Cerebellar nuclear complex (tissue), 1 donor: ENCODE results near the gene EEF1AKMT4.

Experiments
- DNase-seq, 2 experiments: peaks; one replicate each; lab custom pipeline; 2025; lab: John Stamatoyannopoulos, UW

Gene EEF1AKMT4

DNA sequence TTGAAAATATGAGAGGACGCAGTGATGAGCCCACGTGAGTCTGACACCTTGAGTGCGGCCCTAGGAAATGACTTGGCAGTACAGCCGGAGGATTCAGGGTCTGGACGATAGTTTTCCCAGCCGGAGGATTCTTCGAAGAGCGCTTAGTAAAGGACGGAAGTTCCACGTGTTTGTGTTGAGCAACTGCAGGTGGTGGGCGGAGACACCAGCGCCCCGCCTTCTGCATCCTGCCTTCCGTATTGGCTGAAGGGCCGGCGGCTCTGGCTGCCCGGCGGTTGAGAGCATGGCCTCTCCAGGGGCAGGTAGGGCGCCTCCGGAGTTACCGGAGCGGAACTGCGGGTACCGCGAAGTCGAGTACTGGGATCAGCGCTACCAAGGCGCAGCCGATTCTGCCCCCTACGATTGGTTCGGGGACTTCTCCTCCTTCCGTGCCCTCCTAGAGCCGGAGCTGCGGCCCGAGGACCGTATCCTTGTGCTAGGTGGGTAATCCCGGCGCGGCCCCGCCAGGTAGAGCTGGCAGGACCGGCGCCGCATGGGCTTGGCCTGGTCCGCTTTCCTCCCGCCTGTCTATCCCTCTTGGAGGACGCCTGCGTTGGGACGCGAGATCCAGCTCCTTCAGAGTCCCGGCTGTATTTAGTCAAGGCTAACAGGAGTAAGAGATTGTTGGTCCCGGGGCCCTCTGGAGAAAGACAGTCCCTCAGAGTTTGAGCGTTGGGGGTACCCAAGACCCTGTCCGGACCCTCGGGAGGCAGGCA, at the start of gene EEF1AKMT4:
TSS of gene EEF1AKMT4 (plus strand) at position 261 of the 755 bp plus-strand sequence. CDS start at position 284, 23 bp downstream.
- peak; percentile 70 to 84 for DNase-seq

DNA sequence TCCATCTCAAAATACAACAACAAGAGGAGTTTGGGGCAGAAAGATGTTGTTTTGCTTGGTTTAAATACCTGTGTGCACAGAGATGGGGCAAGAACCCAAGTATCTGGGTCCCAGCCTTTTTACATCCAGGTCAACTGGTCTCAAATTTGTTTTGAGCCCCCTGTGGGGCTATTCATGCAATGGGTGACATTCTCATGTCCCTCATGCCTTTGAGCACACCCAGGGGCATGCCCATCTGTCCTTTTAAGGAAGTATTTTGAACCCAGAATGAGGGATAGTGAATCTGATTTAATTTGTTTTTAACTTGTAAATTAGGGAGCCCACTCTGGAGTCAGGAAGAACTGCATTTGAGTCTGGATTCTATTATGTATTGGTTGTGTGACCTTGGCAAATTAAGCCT, 48.6 kb upstream of the EEF1AKMT4 start:
- no peak for DNase-seq

DNA sequence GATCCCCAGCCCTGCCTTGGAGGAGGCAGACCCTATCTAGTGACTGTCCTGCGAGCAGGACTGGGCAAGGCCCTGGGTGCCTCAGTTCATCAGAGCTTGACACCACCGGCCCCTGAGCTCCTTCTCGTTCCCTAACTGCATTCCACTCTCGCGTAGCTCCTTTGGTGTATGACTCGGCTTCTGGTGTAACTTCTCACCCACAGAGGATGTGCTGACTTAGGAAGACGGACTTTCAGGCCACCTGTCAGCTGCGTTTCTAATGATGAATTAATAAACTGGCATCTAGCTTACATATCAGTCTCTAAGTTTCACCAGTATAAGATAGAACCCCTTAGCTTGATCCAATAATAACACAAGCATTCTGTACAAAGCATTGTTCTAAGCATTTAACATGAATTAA, 45.9 kb upstream of the EEF1AKMT4 start:
- no peak for DNase-seq

DNA sequence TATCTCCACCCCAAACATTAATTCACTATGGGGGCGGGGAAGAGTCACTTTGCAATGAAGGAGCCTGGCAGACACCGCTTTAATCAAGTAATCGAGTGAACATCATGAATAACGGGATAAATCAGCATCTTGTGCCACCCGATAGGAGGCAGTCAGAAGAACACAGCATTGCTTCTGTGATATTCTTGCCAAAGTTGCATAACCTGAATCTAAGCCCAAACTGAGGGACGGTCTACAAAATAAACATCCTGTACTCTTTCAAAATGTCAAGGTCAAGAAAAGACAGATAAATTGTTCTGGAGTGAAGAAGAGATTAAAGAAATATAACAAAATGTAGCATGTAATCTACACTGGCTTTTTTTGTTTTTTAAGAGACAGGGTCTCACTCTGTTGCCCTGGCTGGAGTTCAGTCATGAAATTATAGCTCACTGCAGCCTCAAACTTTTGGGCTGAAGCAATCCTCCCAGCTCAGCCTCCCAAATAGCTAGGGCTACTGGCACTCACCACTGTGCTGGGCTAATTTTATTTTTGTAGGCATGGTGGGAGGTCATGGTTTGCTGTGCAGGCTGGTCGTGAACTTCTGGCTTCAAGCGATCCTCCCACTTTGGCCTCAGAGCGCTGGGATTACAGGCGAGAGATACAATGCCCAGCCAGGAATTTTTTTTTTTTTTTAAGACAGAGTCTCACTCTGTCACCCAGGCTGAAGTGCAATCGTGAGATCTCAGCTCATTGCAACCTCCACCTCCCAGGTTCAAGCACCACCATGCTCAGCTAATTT, 40.1 kb upstream of the EEF1AKMT4 start:
- no peak for DNase-seq

DNA sequence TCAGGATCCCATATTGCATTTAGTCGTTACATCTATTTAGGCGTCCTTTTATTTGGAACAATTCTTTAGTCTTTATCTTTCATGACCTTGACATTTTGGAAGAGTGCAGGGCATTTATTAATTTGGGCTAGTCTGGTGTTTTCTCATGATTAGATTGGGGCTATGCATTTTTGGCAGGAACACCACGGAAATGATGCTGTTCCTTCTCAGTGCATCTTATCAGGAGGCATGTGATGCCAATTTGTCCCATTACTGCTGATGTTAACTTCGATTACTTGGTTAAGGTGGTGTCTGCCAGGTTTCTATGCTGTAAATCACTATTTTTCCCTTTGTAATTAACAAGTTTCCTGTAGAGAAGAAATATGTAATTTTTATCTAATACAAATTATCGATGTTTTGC, 38.2 kb upstream of the EEF1AKMT4 start:
- DNase-seq = no peak

DNA sequence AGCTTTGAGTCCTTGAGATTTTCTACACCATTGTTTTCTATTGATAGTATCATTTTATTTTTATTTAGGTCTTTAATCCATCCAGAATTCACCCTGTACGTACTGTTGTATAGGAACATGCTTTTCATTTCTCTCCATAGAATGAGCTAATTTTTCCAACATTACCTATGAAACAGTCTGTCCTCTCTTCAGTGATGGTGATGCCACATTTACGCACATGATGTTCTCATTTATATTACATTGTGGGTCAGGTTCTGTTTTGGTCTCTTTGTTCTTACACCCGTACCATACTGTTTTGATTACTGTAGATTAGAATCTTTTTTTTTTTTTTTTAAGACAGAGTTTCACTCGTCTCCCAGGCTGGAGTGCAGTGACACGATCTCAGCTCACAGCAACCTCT, 37.8 kb upstream of the EEF1AKMT4 start:
- DNase-seq = no peak

DNA sequence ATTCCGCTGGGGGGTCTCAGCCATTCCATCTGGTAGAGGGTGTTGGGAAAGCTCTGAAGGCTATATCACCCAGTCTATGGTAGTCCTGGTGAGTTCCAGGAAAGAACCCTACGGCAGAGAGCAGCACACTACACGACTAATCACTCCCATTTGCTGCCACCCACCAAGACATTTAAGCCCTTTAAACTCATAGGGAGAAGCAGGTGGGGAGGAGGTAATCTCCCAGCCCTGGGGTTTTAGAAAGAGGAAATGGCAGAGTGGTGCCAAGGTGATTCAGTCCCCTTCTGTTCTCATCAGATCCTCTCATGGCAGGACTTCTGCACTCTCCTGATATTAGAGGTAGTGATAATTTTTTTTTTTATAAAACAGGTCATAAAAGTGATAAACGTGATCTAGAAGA, 30.7 kb upstream of the EEF1AKMT4 start:
- DNase-seq = no peak

DNA sequence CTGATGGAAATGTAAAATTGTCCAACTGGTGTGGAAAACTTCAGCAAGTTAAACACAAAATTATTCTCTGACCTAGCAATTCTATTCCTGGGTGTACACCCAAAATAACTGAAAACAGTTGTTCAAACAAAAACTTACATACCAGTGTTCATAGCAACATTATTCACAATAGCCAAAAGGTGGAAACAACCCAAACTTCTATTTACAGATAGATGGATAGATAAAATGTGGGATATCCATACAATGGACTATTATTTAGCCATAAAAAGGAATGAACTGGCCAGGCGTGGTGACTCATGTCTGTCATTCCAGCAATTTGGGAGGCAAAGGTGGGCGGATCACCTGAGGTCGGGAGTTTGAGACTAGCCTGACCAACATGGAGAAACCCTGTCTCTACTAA, 27.0 kb upstream of the EEF1AKMT4 start:
- no peak for DNase-seq

DNA sequence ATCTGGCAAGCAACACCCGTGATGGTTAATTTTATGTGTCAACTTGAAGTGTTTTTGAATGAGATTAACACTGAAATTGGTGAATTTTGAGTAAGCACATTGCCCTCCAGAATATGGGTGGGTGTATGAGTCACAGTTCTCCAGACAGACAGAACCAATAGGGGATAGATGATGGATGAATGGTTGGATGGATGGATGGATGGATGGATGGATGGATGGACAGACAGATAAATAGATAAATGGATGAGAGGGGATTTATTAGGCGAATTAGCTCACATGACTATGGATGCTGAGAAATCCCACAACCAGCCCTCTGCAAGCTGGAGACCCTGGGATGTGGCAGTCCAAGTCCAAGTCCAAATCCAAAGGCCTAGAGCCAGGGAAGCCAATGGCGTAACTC, 25.5 kb upstream of the EEF1AKMT4 start:
- no peak for DNase-seq

DNA sequence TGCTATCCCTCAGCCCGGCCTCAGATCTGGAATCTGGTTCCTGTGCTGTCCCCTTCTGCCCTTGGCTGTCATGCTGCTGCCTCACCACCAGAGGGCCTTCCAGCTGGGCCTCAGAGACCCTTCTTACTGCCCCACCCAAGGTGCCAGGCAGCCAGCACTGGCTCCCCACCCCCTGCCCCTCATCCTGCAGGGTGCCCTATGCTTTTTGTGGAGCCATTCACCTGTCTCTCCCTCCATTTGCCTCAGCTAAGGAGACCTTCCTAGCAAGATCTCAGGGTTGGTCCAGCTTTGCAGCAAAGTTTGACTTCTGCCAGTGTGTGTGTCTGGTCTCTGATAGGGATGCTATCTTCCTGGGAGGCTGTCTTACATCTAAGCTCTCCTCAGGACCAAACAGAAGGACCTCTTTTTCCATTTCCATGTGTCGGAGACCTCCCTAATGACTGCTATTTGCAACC, 22.0 kb upstream of the EEF1AKMT4 start:
- DNase-seq = no peak

DNA sequence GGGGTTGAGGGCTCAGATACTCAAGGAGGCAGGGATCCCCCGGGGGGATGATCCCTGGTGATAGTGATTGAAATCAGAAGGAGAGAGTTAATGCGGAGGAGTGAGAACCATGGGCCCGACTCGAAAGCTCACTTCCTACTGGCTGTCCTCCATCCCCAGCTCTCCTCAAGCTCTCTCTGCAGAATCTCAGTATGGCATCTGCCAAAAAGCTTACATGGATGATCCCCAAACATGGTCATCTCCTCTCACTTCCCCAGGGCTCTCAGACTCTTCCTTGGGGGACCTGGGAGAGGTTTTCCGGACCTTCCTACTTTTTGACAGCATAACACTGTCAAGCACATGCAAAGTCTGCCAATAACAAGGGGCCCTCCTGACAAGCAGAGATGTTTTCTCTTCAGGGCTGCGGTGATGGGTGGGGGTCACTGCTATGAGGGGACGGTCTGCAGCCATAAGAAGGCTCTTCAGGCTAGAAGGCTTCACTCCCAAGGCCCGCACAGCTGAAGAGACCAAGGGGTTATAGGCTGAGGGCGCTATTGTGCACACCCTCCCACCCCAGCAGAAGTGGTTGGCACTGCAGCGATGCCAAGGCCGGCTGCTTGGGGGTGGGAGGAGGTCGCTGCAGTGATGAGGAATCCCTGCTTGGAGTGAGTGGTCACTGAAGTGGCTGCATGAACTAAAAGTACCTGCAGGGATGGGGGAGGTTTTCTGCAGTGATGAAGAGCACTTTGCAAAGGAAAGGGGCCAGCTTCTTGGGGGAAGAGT, 20.9 kb upstream of the EEF1AKMT4 start:
- DNase-seq = no peak

DNA sequence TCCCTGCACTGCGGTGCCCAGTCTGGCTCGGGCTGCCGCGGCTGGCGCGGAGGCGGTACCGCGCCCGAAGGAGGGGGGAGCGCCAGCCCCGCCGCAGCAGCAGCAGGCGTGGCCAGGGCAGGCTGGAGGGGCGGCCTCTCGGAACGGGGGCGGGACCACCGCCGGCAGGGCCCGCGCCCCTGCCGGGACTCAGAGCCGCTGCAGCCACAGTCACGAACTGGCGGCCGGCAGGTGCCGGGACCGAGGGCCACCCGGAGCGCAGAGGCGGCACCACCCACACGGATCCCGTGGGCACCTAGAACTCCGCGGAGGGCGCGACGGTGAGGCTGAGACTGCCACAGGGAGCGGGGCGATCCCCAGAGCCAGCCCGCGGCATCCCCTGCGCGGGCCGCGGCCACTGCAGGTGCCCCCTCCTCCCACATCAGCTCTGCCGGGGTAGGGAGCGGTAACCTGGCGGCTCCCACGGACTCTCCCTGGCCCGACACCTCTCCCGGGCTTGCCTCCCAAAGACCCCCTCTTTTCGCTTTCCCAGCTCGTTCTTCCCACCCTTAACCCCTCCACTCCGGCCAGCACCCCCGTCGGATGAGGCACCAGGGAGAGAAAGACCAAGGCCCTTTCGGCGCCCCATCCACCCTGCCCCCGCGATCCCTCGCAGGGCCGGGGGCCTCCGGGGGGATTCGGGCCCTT, 19.9 kb upstream of the EEF1AKMT4 start, which contains the start of gene VWA5B2:
TSS of gene VWA5B2 (plus strand) at position 192 of the 687 bp plus-strand sequence. CDS start 944 bp downstream, outside the sequence.
- DNase-seq = no peak

DNA sequence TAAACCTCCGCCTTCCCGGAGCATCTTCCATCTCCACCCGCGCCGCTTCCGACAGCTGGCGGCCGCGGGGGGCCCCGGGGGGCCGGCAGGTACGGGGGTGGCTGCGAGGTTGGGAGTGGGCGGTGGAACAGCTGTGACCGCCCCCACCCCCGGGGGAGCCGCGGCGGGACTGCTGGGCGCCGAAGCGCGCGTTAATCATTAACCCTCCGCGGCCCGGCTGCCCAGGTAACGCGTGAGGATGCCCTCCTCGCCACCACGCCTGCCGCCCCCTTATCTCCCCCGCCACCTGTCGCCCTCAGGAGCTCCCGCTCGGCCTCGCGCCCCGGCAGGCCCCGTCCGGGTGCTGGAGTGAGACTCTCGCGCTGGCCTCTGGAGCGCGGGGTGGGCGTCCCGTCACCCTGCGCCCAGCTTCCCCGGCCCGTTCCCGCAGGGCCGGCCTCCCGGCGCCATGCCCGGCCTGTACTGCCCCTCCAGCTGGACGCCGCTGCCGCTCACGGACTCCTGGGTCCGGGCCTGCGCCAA, 19.3 kb upstream of the EEF1AKMT4 start:
- DNase-seq = no peak

DNA sequence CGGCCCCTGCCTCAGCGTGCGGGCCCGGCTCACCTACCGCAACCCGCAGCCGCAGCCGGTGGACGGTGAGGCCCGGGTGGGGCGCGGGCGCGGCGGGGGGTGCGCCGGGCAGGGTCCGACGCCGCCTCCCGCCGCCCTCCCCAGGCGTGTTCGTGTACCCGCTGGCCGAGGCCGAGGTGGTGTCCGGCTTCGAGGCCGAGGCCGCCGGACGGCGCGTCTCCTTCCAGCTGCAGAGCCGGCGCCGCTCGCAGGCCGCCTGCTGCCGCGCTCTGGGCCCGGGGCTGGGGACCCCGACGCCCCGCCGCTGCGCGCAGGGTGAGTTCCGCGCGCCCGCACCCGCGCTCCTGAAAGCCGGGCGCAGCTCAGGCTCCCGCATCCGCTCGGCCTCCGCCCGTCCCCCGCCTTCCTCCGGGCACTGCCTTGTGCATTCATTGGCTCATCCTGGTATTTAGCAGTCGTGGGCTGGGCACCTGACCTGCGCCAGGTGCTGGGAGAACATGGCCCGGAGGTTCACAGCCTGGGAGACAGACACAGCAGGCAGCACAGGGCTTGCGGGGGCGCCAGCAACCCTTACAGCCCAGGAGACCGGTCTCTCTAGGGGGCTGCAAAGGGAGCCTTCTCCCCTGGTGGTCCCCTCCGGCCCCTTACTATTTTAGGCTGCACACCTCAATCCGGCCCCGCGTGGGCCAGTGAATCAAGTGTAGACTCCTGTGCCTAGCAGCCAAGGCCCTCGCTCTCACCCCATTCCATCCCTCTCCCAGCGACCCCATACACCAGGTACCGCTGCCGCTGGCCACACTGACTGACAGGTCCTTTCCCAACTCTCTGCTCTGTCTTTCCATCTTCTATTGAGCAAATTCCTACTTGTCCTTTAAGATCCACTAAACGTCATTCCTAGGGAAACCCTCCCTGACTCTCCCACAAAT, 18.6 kb upstream of the EEF1AKMT4 start:
- DNase-seq = peak; percentile 10 to 56

DNA sequence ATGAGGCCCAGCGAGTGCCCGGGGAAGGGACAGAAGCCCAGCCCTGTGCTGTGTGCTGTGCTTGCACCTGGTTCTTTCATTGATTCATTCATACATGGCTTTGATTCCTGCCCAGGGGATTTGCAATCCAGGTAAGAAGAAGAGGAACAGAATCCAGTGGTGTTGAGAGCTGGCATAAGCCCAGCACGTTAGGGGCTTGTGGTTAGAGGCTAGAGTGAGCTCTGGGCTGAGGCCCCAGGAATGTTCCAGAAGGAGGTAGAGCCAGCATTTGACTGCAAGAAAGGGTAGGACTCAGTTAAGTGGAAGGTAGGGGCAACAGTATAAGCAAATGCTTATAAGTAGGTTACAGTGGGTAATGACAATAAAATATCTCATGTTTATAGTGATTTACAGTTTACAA, 17.8 kb upstream of the EEF1AKMT4 start:
- no peak for DNase-seq

DNA sequence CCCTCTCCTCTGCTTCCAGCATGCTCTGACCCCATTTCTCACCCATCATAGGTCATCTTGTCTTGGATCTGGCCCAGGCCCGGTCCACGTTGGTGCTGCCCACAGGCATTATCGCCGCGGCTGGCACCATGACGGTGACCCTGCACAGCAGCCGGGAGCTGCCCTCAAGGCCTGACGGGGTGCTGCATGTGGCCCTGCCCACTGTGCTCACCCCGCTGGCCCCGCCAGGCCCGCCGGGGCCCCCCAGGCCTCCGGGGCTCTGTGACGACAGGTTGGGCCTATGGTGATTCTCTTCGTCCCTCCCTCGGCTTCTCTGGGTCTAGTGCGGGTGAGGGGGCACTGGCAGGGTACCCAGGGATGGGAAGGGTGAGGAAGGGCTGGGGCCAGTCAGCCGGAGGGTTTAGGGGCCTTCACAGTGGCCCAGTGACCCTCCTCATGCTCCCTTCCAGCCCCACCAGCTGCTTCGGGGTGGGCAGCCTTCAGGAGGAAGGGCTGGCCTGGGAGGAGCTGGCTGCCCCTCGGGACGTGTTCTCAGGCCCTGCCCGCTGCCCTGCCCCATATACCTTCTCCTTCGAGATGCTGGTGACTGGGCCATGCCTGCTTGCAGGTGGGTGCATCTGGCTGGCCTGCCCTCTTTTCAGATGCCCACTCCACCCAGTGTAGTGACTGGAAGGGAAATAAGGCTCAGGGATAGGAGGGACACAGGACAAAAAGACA, 16.2 kb upstream of the EEF1AKMT4 start:
- DNase-seq = no peak

DNA sequence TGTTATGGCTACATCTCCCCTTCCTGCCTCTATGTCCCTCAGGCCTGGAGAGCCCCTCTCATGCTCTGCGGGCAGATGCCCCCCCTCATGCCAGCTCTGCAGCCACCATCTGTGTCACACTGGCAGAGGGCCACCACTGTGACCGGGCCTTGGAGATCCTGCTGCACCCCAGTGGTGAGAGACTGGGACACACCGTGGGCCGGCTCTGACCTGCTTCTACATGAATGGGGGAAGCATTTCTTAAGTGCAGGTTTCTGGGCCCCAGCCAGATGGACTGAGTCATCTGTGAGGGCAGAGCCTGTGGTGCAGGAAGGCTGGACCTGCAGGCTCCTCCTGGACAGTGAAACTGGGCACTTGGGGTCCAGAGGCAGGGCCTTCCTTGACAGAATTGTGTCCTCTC, 15.2 kb upstream of the EEF1AKMT4 start:
- DNase-seq = peak; percentile 6 to 82

DNA sequence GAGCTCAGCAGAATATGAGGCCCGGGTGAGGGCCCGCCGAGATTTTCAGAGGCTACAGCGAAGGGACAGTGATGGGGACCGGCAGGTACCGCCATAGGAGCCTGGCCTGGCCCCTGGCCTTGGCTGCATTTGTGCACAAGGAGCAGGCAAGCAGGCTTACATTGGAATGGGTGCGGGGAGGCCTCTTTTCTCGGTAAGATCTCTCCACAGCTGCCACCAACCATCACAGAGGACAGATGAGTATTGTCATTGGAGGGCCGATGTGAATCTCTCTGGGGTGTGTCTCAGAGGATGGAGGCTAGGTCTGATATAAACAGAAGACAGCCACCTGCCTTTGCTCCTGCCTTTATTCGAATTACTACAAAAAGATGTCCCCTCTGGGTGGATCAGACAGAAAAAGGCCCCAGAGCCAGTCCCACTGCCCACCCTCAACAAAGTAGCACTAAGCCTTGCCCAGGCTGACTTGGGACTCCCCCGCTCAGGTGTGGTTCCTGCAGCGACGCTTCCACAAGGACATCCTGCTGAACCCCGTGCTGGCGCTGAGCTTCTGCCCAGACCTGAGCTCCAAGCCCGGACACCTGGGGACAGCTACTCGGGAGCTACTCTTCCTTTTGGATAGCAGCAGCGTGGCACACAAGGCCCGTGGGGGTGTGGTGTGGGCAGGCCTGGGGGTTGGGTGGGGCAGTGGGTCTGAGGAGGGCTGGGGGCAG, 14.6 kb upstream of the EEF1AKMT4 start:
- no peak for DNase-seq

DNA sequence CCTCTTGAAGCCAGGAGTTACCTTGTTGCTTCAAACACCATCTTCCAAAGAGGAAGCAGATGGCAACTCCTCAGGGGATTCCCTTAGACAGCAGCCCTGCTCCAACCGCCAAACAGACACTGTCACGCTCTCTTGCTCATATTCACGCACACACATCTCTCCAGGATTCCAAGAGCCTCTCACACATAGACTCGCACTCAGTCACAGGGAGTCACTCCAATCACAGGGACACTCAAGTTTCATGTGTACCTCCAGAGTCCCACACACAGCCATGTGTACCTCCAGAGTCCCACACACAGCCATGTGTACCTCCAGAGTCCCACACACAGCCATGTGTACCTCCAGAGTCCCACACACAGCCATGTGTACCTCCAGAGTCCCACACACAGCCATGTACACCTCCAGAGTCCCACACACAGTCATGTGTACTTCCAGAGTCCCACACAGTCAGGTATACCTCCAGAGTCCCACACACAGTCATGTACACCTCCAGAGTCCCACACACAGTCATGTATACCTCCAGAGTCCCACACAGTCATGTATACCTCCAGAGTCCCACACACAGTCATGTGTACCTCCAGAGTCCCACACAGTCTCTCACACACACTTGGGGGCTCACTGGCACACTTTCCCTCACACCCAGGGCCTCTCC, 14.0 kb upstream of the EEF1AKMT4 start:
- no peak for DNase-seq
